Pericardium fibroblast (primary cell): ENCODE results near the gene PCDHB13. TPM values are rescaled to one million over a fixed set of nuclear protein-coding genes. Genes with fewer than 3 reads are reported as not detected.

Experiments used
- total RNA-seq: library from RNA; depleted of rRNA; stranded (reverse); fragments of >200 nt; gene quantifications from 2 replicates; pipeline ENCODE4 v1.2.3, GENCODE V29; 2015

Gene PCDHB13
- 0.35 and 0.43 TPM in 2 replicates for total RNA-seq

DNA sequence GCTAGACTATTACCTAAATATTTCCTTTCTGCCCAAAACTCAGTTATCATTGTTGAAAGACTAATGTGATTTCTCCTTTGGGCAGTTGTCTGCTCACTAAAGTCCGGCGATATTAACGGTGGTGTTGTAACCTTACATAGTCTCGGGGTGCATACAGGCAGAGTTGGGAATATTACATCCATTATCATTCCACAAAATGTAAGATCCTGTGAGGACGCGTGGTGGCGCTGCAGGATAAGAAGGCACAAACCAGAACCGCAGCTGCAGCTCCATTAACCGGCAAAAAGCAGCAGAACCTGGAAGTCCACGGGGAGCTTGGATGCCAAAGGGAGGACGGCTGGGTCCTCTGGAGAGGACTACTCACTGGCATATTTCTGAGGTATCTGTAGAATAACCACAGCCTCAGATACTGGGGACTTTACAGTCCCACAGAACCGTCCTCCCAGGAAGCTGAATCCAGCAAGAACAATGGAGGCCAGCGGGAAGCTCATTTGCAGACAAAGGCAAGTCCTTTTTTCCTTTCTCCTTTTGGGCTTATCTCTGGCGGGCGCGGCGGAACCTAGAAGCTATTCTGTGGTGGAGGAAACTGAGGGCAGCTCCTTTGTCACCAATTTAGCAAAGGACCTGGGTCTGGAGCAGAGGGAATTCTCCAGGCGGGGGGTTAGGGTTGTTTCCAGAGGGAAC is at the start of gene PCDHB13:
Gene PCDHB13, plus strand, starts transcription at position 264 of the 684 bp plus-strand sequence. Its CDS starts 205 bp downstream, at position 469.

DNA sequence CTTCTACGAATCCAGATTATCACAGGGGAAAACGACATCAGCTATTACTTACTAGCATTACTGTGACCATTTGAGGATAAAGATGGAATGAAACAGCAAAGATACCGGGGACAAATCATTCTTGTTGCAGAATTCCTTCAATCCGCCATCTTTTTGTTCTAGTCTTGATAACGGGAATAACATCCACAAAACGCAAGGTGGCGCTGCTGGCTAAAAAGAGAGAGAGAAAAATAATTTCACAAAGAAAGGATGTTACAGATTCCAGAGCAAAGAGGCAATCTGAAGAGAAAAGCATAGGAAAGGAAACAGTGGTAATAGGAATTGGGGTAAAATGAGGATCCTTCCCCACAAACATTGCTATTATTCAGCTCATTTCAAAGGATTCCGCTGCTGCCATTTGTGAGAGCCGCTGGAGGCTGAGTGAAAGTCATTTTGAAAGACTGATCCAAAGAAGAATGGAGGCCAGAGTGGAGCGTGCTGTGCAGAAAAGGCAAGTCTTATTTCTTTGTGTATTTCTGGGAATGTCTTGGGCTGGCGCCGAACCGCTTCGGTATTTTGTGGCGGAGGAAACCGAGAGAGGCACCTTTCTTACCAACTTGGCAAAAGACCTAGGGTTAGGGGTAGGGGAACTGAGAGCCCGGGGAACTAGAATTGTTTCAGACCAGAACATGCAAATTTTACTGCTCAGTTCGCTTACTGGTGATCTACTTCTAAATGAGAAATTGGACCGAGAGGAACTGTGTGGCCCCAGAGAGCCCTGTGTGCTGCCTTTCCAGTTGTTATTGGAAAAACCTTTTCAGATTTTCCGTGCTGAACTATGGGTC is 41.1 kb upstream of the PCDHB13 start, which contains the start of gene PCDHB7:
Gene PCDHB7, plus strand, starts transcription at position 264 of the 824 bp plus-strand sequence. Its CDS starts 192 bp downstream, at position 456.

DNA sequence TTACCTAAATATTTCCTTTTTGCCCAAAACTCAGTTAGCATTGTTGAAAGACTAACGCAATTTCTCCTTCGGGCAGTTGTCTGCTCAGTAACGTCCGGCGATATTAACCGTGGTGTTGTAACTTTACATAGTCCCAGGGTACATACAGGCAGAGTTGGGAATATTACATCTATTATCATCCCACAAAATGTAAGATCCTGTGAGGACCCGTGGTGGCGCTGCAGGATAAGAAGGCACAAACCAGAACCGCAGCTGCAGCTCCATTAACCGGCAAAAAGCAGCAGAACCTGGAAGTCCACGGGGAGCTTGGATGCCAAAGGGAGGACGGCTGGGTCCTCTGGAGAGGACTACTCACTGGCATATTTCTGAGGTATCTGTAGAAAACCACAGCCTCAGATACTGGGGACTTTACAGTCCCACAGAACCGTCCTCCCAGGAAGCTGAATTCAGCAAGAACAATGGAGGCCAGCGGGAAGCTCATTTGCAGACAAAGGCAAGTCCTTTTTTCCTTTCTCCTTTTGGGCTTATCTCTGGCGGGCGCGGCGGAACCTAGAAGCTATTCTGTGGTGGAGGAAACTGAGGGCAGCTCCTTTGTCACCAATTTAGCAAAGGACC is 36.0 kb upstream of the PCDHB13 start, which contains the start of gene PCDHB8:
Gene PCDHB8, plus strand, starts transcription at position 214 of the 615 bp plus-strand sequence. Its CDS starts 245 bp downstream, at position 459.

DNA sequence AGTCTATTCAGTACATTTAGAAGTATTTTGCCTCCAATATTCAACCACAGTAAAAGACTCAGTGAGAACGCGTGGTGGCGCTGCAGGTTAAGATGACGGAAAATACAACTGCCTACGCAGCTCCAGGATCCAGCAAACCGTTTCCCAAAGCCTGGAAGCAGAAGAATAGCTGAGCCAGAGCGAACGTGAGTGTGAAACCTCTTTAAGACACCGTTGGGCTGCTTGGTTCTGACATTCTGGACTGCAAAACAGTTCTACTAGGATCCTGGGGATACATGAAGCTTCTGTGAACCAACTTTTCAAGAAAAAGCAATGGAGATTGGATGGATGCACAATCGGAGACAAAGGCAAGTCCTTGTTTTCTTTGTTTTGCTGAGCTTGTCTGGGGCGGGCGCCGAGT is 31.5 kb upstream of the PCDHB13 start, which contains the start of gene PCDHB16:
Gene PCDHB16, plus strand, starts transcription at position 140 of the 400 bp plus-strand sequence. Its CDS starts 173 bp downstream, at position 313.

DNA sequence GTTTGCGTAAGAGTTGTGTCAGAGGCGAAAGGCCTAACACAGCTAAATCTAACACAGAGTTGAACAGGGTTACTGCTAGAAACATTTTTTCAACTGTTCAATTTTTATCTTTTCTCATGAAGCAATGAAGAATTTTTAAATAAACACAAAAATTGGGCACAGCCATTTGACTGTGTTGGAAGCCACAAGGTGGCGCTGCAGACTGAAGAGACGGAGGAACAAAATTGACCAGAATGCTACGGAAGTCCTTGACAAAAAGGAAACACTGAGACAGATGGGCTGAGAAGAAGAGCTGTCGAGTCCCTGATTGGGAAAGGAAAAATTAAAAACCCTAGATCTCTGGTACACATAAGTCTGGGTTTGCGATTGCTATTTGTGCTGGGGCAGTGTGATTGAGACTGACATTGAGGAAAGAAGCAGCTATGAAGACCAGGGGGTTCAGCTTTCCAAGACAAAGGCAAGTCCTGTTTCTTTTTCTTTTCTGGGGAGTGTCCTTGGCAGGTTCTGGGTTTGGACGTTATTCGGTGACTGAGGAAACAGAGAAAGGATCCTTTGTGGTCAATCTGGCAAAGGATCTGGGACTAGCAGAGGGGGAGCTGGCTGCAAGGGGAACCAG is 26.7 kb upstream of the PCDHB13 start, which contains the start of gene PCDHB9:
Gene PCDHB9, plus strand, starts transcription at position 265 of the 616 bp plus-strand sequence. Its CDS starts 158 bp downstream, at position 423.

DNA sequence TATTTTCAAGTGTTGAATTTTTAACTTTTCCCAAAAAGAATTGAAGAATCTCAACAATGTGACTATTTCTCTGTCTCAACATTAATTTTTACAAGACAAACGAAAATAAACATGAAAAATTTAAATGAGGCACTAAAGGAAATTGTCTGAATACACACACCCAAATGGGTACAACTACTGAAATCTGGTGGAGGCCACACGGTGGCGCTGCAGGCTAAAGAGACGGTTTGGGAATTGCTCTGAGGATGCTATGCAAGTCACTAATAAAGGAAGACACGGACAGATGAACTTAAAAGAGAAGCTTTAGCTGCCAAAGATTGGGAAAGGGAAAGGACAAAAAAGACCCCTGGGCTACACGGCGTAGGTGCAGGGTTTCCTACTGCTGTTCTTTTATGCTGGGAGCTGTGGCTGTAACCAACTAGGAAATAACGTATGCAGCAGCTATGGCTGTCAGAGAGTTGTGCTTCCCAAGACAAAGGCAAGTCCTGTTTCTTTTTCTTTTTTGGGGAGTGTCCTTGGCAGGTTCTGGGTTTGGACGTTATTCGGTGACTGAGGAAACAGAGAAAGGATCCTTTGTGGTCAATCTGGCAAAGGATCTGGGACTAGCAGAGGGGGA is 21.5 kb upstream of the PCDHB13 start, which contains the start of gene PCDHB10:
Gene PCDHB10, plus strand, starts transcription at position 244 of the 616 bp plus-strand sequence. Its CDS starts 200 bp downstream, at position 444.

DNA sequence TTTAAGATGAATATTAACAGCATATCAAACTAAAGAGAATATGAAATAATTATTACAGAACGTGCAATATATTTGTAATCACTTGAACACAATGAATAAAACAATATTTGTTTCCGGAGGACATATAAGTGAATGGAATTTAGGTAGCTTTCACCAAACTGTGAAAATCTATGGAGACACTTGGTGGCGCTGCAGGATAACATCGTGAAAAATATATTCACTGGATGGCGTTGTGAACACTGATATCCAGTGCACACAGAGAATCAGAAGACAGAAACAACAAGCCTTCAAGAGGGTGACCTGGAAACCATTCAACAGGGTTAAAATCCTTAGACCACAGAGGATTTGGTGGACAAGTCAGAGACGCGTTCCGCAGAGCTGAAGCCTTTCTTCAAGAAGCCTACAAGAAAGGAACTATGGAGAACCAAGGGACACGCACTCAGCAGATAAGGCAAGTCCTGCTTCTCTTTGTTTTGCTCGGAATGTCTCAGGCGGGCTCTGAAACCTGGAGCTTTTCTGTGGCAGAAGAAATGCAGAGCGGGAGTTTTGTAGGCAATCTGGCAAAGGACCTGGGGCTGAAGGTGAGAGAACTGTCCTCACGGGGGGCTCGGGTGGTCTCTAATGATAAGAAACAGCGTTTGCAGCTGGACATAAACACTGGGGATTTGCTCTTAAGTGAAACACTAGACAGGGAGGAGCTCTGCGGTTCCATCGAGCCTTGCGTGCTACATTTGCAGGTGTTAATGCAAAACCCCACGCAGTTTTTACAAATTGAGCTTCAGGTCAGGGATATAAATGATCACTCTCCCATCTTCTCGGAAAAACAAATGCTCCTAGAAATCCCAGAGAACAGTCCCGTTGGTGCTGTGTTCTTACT is 14.1 kb upstream of the PCDHB13 start, which contains the start of gene PCDHB11:
Gene PCDHB11, plus strand, starts transcription at position 269 of the 877 bp plus-strand sequence. Its CDS starts 148 bp downstream, at position 417.

DNA sequence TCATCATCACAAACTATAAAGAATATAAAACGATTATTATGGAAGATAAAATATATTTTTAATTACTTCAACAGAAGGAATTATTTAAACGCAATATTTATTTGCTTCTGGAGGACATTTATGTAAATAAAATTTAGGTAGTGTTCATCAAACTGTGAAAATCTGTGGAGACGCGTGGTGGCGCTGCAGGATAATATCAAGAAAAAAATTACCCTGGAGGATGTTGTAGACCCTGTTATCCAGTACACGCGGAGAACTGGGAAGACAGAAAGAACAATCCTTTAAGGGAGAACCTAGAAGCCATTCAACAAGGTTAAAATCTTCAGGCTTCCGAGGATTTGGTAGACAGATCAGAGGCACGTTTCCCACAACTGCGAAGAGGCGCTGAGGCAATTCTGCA is 5.2 kb upstream of the PCDHB13 start, which contains the start of gene PCDHB12:
Gene PCDHB12, plus strand, starts transcription at position 242 of the 400 bp plus-strand sequence. CDS start 189 bp downstream, outside the sequence.

DNA sequence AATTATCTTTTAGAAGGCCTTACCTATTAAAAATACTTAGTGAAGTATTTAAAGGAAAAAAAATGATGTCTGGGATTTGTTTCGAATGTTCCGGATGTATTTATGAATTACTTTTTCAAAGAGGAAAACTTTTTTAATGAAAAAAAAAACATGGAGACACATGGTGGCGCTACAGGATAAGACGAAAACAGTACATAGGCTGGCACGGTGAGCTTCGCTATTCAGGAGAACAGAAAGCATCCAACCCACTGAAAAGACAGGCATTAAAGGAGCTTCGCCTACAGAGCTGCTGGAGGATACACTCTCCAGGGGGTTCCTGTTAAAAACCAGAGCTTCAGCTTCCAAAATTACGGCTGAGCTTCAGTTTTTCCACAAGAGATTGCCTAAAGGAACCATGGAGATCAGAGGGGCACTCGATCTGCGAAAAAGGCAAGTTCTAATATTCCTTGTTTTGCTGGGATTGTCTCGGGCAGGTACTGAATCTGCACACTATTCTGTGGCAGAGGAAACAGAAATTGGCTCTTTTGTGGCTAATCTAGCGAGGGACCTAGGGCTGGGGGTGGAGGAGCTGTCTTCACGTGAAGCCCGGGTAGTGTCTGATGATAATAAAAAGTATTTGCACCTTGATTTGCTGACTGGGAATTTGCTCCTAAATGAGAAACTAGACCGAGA is 9.5 kb downstream of the PCDHB13 start, which contains the start of gene PCDHB14:
Gene PCDHB14, plus strand, starts transcription at position 232 of the 672 bp plus-strand sequence. Its CDS starts 163 bp downstream, at position 395.

DNA sequence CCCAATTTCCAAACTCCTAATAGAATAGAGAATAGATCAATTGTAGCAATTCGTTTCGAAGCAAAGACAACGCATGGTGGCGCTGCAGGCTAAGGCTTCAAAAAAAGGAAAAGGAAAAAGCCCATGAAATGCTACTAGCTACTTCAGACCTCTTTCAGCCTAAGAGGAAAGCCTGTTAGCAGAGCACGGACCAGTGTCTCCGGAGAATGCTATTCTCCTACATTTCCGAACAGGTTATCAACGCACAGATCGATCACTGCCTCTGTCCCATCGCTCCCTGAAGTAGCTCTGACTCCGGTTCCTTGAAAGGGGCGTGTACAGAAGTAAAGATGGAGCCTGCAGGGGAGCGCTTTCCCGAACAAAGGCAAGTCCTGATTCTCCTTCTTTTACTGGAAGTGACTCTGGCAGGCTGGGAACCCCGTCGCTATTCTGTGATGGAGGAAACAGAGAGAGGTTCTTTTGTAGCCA is 31.6 kb downstream of the PCDHB13 start, which contains the start of gene PCDHB15:
Gene PCDHB15, plus strand, starts transcription at position 146 of the 468 bp plus-strand sequence. Its CDS starts 184 bp downstream, at position 330.

Other genes with a start within 250 kb of the PCDHB13 start
- gene PCDHAC2, start 247.4 kb upstream of the PCDHB13 start, total RNA-seq, result 0.60 and 2.6 TPM in 2 replicates
- not detected in 2 replicates for gene PCDHB1, start 162.5 kb upstream of the PCDHB13 start, total RNA-seq
- 0.09 and 0.93 TPM in 2 replicates for gene PCDHB2, start 119.3 kb upstream of the PCDHB13 start, total RNA-seq
- gene PCDHB3, start 113.4 kb upstream of the PCDHB13 start, total RNA-seq, result 0.23 TPM in 1 of 2 replicates, not detected in the other
- 0.35 and 0.94 TPM in 2 replicates for gene PCDHB4, start 92.1 kb upstream of the PCDHB13 start, total RNA-seq
- gene PCDHB5, start 78.7 kb upstream of the PCDHB13 start, total RNA-seq, result 0.34 and 2.2 TPM in 2 replicates
- gene PCDHB6, start 63.9 kb upstream of the PCDHB13 start, total RNA-seq, result 0.12 TPM in 1 of 2 replicates, not detected in the other
- 0.23 and 0.34 TPM in 2 replicates for gene PCDHB7, start 41.3 kb upstream of the PCDHB13 start, total RNA-seq
- not detected in 2 replicates for gene PCDHB8, start 36.1 kb upstream of the PCDHB13 start, total RNA-seq
- under 0.01 and 1.1 TPM in 2 replicates for gene PCDHB16, start 31.5 kb upstream of the PCDHB13 start, total RNA-seq
- 0.23 and 0.43 TPM in 2 replicates for gene PCDHB9, start 26.8 kb upstream of the PCDHB13 start, total RNA-seq
- 0.12 and 0.17 TPM in 2 replicates for gene PCDHB10, start 21.6 kb upstream of the PCDHB13 start, total RNA-seq
- 0.12 TPM in 1 of 2 replicates, not detected in the other for gene PCDHB11, start 14.3 kb upstream of the PCDHB13 start, total RNA-seq
- under 0.01 and 0.26 TPM in 2 replicates for gene PCDHB12, start 5.2 kb upstream of the PCDHB13 start, total RNA-seq
- gene PCDHB14, start 9.4 kb downstream of the PCDHB13 start, total RNA-seq, result 0.70 TPM in 1 of 2 replicates, not detected in the other
- under 0.01 and 0.12 TPM in 2 replicates for gene PCDHB15, start 31.5 kb downstream of the PCDHB13 start, total RNA-seq
- not detected in 2 replicates for gene SLC25A2, start 90.1 kb downstream of the PCDHB13 start, total RNA-seq
- gene TAF7, start 106.9 kb downstream of the PCDHB13 start, total RNA-seq, result 34.3 and 45.5 TPM in 2 replicates
- gene PCDHGA1, start 116.6 kb downstream of the PCDHB13 start, total RNA-seq, result 0.35 and 0.85 TPM in 2 replicates
- gene PCDHGA2, start 124.8 kb downstream of the PCDHB13 start, total RNA-seq, result 2.2 and 3.5 TPM in 2 replicates
- 1.8 and 4.4 TPM in 2 replicates for gene PCDHGA3, start 129.9 kb downstream of the PCDHB13 start, total RNA-seq
- gene PCDHGB1, start 136.2 kb downstream of the PCDHB13 start, total RNA-seq, result 0.82 and 0.94 TPM in 2 replicates
- 2.8 and 3.9 TPM in 2 replicates for gene PCDHGA4, start 141.1 kb downstream of the PCDHB13 start, total RNA-seq
- 0.77 and 3.3 TPM in 2 replicates for gene PCDHGB2, start 146.1 kb downstream of the PCDHB13 start, total RNA-seq
- gene PCDHGA5, start 150.2 kb downstream of the PCDHB13 start, total RNA-seq, result 0.68 and 2.1 TPM in 2 replicates
- gene PCDHGB3, start 156.3 kb downstream of the PCDHB13 start, total RNA-seq, result 0.58 and 1.8 TPM in 2 replicates
- gene PCDHGA6, start 160.0 kb downstream of the PCDHB13 start, total RNA-seq, result 3.7 and 4.3 TPM in 2 replicates
- gene PCDHGA7, start 168.8 kb downstream of the PCDHB13 start, total RNA-seq, result 4.4 and 5.1 TPM in 2 replicates
- 11.6 and 12.8 TPM in 2 replicates for gene PCDHGB4, start 173.8 kb downstream of the PCDHB13 start, total RNA-seq
- 0.70 and 1.4 TPM in 2 replicates for gene PCDHGA8, start 178.7 kb downstream of the PCDHB13 start, total RNA-seq
- 19.2 and 23.3 TPM in 2 replicates for gene PCDHGB5, start 184.0 kb downstream of the PCDHB13 start, total RNA-seq
- 1.4 and 2.5 TPM in 2 replicates for gene PCDHGA9, start 188.9 kb downstream of the PCDHB13 start, total RNA-seq
- gene PCDHGB6, start 194.1 kb downstream of the PCDHB13 start, total RNA-seq, result 0.93 and 1.4 TPM in 2 replicates
- gene PCDHGA10, start 199.1 kb downstream of the PCDHB13 start, total RNA-seq, result 6.9 and 8.6 TPM in 2 replicates
- gene PCDHGB7, start 203.8 kb downstream of the PCDHB13 start, total RNA-seq, result 8.3 and 12.5 TPM in 2 replicates
- 11.7 and 12.9 TPM in 2 replicates for gene PCDHGA11, start 207.1 kb downstream of the PCDHB13 start, total RNA-seq
- gene PCDHGA12, start 216.6 kb downstream of the PCDHB13 start, total RNA-seq, result 18.8 and 27.2 TPM in 2 replicates